H1 (cell line): ENCODE data around the gene ATG5.

Source experiments
- MAFK ChIP-seq: IDR thresholded peaks from 2 replicates; pipeline ENCODE4 v1.6.1; 2012; ENCODE audit warnings: low read depth, mild to moderate bottlenecking, improper control_type of control experiment, low read length
- PHF8 ChIP-seq: fragments of 200-600 bp; sonication (generic); conservative IDR thresholded peaks from 2 replicates; pipeline ENCODE4 v1.7.1; 2012; ENCODE audit warnings: low read depth, mild to moderate bottlenecking, inconsistent platforms, low read length, moderate library complexity
- RFX5 ChIP-seq: IDR thresholded peaks from 2 replicates; pipeline ENCODE4 v1.6.1; 2011; ENCODE audit warnings: low read depth, low read length, improper control_type of control experiment, borderline replicate concordance
- SIRT6 ChIP-seq: IDR thresholded peaks from one replicate; pipeline ENCODE4 v1.7.1; 2012; ENCODE audit warnings: low read length, inconsistent platforms
- TCF12 ChIP-seq: IDR thresholded peaks from 2 replicates; pipeline ENCODE4 v1.6.1; 2011; ENCODE audit warnings: low read depth, mild to moderate bottlenecking, low read length

DNA sequence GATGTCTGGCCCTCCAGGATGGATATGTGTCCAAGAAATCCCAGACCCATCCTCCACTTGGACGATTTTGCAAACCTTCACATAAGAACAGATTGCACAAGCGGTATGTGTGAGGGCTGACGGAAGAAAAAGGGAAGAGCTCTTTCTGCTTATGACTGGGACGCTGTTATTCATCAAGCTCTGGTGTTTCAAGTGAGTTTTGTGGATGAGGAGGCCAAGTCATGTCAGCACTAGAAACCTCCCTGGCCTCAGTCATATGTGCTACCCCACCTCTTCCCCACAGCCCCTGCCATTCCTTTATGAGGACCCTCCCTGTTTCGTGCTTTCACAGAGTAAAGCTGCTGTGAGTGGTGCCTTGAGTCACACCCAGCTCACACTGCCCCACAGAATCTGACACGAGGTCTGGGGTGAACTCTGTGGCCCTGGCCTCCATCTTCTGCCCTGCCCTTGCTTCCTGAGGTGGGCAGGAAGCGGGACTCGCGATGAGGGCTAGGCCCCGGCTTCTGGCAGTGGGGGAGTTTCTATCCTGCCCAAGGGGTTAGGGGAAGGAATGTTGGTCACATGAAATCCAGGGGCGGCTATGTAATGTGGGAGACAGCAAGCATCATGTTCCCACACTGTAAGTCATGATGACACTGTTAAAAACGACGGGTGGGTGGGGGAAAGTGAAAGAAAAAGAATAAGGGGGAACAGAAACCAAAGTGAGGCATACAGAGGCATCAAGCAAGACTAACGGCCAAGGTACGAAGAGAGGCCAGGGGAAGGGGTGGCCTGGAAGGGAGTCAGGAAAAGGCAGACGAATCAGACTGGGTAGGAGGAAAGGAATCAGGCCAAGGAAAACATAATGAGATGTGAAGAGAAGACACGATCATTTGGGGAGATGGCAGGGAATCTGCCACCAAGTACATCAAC, 161.3 kb downstream of the ATG5 start:
- TF ChIP-seq MAFK (no peak), SIRT6 (no peak), PHF8 (no peak), TCF12 (no peak), RFX5 (no peak)
